HEK293 (cell line): Measurements from ENCODE around the gene PHF3.

ENCODE experiments used
- BCL11B ChIP-seq: fragments of 450-650 bp; formaldehyde crosslinking; IDR thresholded peaks from 2 replicates; pipeline ENCODE4 v1.5.1; 2016; ENCODE audit warnings: low read depth, missing biosample characterization, missing genetic modification characterization
- TCF7L2 ChIP-seq: IDR thresholded peaks from 2 replicates; pipeline ENCODE4 v1.6.1; 2011; ENCODE audit warnings: low read depth, mild to moderate bottlenecking, inconsistent platforms, low read length, moderate library complexity, borderline replicate concordance
- ZNF501 ChIP-seq: fragments of 450-650 bp; formaldehyde crosslinking; IDR thresholded peaks from 2 replicates; pipeline ENCODE4 v1.5.1; 2016; ENCODE audit warnings: missing biosample characterization, missing genetic modification characterization
- ZNF560 ChIP-seq: fragments of 450-650 bp; formaldehyde crosslinking; IDR thresholded peaks from 2 replicates; pipeline ENCODE4 v1.5.1; 2017; ENCODE audit warnings: missing biosample characterization, missing genetic modification characterization, borderline replicate concordance
- ZNF670 ChIP-seq: fragments of 450-650 bp; formaldehyde crosslinking; IDR thresholded peaks from 2 replicates; pipeline ENCODE4 v1.5.1; 2016; ENCODE audit warnings: missing biosample characterization, missing genetic modification characterization, low read depth
- ZNF707 ChIP-seq: fragments of 450-650 bp; formaldehyde crosslinking; IDR thresholded peaks from 2 replicates; pipeline ENCODE4 v1.5.1; 2016; ENCODE audit warnings: missing biosample characterization, missing genetic modification characterization
- TF ChIP-seq, protein P1 (sequence below): fragments of 450-650 bp; formaldehyde crosslinking; IDR thresholded peaks from 2 replicates; pipeline ENCODE4 v1.5.1; 2016; ENCODE audit warnings: missing biosample characterization, missing genetic modification characterization
- TF ChIP-seq, protein P2 (sequence below): fragments of 450-650 bp; formaldehyde crosslinking; IDR thresholded peaks from 2 replicates; pipeline ENCODE4 v1.5.1; 2016; ENCODE audit warnings: missing biosample characterization, missing genetic modification characterization

DNA sequence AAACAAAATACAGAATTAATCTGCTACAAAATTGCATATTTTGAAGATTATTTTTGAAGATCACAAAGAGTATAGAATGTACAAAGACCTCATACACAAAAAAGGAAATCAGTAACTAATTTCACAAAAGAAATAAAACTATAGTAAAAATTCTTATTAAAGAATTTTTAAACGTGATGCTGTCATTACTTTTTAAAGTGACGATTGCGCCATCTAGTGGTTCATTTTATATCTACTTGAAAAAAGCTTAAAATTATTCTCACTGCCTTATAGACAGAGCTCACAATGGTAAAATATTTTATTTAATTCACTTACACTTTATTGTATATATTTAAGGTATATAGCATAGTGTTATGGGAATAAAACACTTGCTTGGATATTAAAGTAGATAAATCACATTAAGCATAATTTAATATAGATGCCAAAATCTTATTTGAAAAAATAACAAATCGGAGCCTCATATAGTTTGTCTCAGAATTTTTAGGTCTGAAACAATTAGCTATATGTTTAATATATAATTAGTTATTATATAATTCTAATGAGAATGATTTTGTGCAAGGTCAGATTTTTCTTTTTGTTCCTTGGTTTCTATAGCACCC is 128.8 kb downstream of the PHF3 start:
- TF ChIP-seq, protein P1, sequence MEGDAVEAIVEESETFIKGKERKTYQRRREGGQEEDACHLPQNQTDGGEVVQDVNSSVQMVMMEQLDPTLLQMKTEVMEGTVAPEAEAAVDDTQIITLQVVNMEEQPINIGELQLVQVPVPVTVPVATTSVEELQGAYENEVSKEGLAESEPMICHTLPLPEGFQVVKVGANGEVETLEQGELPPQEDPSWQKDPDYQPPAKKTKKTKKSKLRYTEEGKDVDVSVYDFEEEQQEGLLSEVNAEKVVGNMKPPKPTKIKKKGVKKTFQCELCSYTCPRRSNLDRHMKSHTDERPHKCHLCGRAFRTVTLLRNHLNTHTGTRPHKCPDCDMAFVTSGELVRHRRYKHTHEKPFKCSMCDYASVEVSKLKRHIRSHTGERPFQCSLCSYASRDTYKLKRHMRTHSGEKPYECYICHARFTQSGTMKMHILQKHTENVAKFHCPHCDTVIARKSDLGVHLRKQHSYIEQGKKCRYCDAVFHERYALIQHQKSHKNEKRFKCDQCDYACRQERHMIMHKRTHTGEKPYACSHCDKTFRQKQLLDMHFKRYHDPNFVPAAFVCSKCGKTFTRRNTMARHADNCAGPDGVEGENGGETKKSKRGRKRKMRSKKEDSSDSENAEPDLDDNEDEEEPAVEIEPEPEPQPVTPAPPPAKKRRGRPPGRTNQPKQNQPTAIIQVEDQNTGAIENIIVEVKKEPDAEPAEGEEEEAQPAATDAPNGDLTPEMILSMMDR (tag by site-specific recombination): no peak
- TF ChIP-seq, protein P2, sequence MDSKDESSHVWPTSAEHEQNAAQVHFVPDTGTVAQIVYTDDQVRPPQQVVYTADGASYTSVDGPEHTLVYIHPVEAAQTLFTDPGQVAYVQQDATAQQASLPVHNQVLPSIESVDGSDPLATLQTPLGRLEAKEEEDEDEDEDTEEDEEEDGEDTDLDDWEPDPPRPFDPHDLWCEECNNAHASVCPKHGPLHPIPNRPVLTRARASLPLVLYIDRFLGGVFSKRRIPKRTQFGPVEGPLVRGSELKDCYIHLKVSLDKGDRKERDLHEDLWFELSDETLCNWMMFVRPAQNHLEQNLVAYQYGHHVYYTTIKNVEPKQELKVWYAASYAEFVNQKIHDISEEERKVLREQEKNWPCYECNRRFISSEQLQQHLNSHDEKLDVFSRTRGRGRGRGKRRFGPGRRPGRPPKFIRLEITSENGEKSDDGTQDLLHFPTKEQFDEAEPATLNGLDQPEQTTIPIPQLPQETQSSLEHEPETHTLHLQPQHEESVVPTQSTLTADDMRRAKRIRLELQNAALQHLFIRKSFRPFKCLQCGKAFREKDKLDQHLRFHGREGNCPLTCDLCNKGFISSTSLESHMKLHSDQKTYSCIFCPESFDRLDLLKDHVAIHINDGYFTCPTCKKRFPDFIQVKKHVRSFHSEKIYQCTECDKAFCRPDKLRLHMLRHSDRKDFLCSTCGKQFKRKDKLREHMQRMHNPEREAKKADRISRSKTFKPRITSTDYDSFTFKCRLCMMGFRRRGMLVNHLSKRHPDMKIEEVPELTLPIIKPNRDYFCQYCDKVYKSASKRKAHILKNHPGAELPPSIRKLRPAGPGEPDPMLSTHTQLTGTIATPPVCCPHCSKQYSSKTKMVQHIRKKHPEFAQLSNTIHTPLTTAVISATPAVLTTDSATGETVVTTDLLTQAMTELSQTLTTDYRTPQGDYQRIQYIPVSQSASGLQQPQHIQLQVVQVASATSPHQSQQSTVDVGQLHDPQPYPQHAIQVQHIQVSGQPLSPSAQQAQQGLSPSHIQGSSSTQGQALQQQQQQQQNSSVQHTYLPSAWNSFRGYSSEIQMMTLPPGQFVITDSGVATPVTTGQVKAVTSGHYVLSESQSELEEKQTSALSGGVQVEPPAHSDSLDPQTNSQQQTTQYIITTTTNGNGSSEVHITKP (tag by site-specific recombination): no peak
- TF ChIP-seq ZNF707 (tag by site-specific recombination) (no peak), ZNF670 (tag by site-specific recombination) (no peak), TCF7L2 (no peak), BCL11B (tag by site-specific recombination) (no peak), ZNF501 (tag by site-specific recombination) (no peak), ZNF560 (tag by site-specific recombination) (no peak)
